IMR-90 (cell line): ENCODE measurements around the gene HS3ST6.

Experiments used
- CEBPB ChIP-seq: IDR thresholded peaks from 2 replicates; pipeline ENCODE4 v1.6.1; 2012; ENCODE audit warnings: low read depth, low read length, improper control_type of control experiment
- CHD1 ChIP-seq: IDR thresholded peaks from 2 replicates; pipeline ENCODE4 v1.6.1; 2012; ENCODE audit warnings: low read depth, low read length, improper control_type of control experiment
- FOS ChIP-seq: fragments of 150-350 bp; IDR thresholded peaks from 2 replicates; pipeline ENCODE4 v1.6.1; 2016; ENCODE audit warnings: low read depth, low read length
- MAFK ChIP-seq: IDR thresholded peaks from 2 replicates; pipeline ENCODE4 v1.6.1; 2012; ENCODE audit warnings: low read depth, low read length, improper control_type of control experiment
- MAZ ChIP-seq: IDR thresholded peaks from 2 replicates; pipeline ENCODE4 v1.6.1; 2012; ENCODE audit warnings: low read depth, mild to moderate bottlenecking, low read length, improper control_type of control experiment, moderate library complexity, borderline replicate concordance
- MXI1 ChIP-seq: IDR thresholded peaks from 2 replicates; pipeline ENCODE4 v1.6.1; 2012; ENCODE audit warnings: low read depth, mild to moderate bottlenecking, low read length, moderate library complexity, borderline replicate concordance
- NFE2L2 ChIP-seq: fragments of 150-350 bp; IDR thresholded peaks from 2 replicates; pipeline ENCODE4 v1.6.1; 2016; ENCODE audit warnings: low read depth, mild to moderate bottlenecking, low read length
- POLR2A ChIP-seq: IDR thresholded peaks from 2 replicates; pipeline ENCODE4 v1.6.1; 2012; ENCODE audit warnings: mild to moderate bottlenecking, low read depth, low read length
- RAD21 ChIP-seq: IDR thresholded peaks from 2 replicates; pipeline ENCODE4 v1.6.1; 2012; ENCODE audit warnings: low read length, improper control_type of control experiment
- RFX5 ChIP-seq: IDR thresholded peaks from 2 replicates; pipeline ENCODE4 v1.8.0; 2012; ENCODE audit warnings: low read depth, mild to moderate bottlenecking, low read length, moderate library complexity
- SMC3 ChIP-seq: fragments of 150-350 bp; IDR thresholded peaks from 2 replicates; pipeline ENCODE4 v1.6.1; 2016; ENCODE audit warnings: low read depth, mild to moderate bottlenecking, antibody characterized with exemption, low read length, moderate library complexity
- TF ChIP-seq, protein P1 (sequence below): conservative IDR thresholded peaks from 2 replicates; pipeline ENCODE4 v1.5.1; 2012; ENCODE audit warnings: mild to moderate bottlenecking, low read depth, low read length, improper control_type of control experiment
- TF ChIP-seq, protein P2 (sequence below): fragments of 150-350 bp; IDR thresholded peaks from 2 replicates; pipeline ENCODE4 v1.6.1; 2017; ENCODE audit warnings: mild to moderate bottlenecking, antibody characterized with exemption, low read length, low read depth

DNA sequence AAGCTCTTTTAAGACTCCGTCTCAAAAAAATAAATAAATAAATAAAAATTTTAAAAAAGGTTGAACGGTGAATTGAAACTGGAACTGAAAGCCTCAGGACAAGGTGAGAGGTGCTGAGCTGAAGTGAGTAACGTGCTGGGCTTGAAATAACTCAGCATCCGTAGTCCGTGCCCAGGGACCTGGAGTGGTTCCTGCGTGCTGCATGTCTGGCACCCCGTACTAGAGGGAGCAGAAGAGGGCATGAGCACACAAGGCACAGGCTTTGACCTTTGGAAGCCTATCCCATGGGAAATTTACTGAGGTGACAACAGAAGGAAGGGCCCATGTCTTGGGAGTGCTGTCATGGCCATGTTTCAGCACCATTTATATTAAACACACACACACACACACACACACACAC lies 41.7 kb downstream of the HS3ST6 start:
- no peak for TF ChIP-seq POLR2A
- TF ChIP-seq, protein P1, sequence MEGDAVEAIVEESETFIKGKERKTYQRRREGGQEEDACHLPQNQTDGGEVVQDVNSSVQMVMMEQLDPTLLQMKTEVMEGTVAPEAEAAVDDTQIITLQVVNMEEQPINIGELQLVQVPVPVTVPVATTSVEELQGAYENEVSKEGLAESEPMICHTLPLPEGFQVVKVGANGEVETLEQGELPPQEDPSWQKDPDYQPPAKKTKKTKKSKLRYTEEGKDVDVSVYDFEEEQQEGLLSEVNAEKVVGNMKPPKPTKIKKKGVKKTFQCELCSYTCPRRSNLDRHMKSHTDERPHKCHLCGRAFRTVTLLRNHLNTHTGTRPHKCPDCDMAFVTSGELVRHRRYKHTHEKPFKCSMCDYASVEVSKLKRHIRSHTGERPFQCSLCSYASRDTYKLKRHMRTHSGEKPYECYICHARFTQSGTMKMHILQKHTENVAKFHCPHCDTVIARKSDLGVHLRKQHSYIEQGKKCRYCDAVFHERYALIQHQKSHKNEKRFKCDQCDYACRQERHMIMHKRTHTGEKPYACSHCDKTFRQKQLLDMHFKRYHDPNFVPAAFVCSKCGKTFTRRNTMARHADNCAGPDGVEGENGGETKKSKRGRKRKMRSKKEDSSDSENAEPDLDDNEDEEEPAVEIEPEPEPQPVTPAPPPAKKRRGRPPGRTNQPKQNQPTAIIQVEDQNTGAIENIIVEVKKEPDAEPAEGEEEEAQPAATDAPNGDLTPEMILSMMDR = no peak
- no peak for TF ChIP-seq NFE2L2
- no peak for TF ChIP-seq MXI1
- no peak for TF ChIP-seq SMC3
- TF ChIP-seq, protein P2, sequence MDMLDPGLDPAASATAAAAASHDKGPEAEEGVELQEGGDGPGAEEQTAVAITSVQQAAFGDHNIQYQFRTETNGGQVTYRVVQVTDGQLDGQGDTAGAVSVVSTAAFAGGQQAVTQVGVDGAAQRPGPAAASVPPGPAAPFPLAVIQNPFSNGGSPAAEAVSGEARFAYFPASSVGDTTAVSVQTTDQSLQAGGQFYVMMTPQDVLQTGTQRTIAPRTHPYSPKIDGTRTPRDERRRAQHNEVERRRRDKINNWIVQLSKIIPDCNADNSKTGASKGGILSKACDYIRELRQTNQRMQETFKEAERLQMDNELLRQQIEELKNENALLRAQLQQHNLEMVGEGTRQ = no peak
- no peak for TF ChIP-seq FOS
- TF ChIP-seq RFX5 = no peak
- no peak for TF ChIP-seq MAFK
- no peak for TF ChIP-seq RAD21
- no peak for TF ChIP-seq MAZ
- TF ChIP-seq CEBPB = no peak
- TF ChIP-seq CHD1 = no peak
